Pancreas (tissue), 10 donors: ENCODE results near the gene STPG3. TPM values are rescaled to one million over a fixed set of nuclear protein-coding genes. Genes with fewer than 3 reads are reported as not detected.

Source experiments
- ATAC-seq, 4 donors: fragments of 200-7000 bp; cut with Tn5 transposase; one replicate each; pipeline versions ENCODE4 v1.8.0 to v1.9.1; 2020; ENCODE audit warnings: mild to moderate bottlenecking in 4 of 4, moderate library complexity in 4 of 4
- DNase-seq, 6 donors: peaks; one replicate each; pipeline ENCODE4 v3.0.0-alpha.2; 2020
- FAIRE-seq: peaks from 2 replicates; lab custom pipeline; 2012; peaks lifted over from hg19 to GRCh38; lab: Jason Lieb, UNC
- H3K27ac ChIP-seq, 4 donors: fragments of 200-600 bp; sonication (generic); 1 replicate in 3 of 4; 2 replicates in 1 of 4; pipeline versions ENCODE4 v1.5.0 to v1.8.0; 2020
- H3K27me3 ChIP-seq, 4 donors: fragments of 200-600 bp; one replicate each; pipeline ENCODE4 v1.8.0; 2021
- H3K36me3 ChIP-seq, 3 donors: fragments of 200-600 bp; sonication (generic) in 1 of 3; one replicate each; pipeline versions ENCODE4 v1.5.0 to v1.8.0; 2020 to 2021
- H3K4me1 ChIP-seq, 3 donors: fragments of 200-600 bp; one replicate each; pipeline ENCODE4 v1.8.0; 2021
- H3K4me3 ChIP-seq, 4 donors: fragments of 200-600 bp; sonication (generic) in 2 of 4; one replicate each; pipeline versions ENCODE4 v1.5.0 to v1.8.0; 2020 to 2021
- H3K9me3 ChIP-seq, 4 donors: fragments of 200-600 bp; one replicate each; pipeline ENCODE4 v1.8.0; 2021
- WGBS, 2 donors: extraction: QIAGEN DNeasy Blood & Tissue Kit; methylation state at CpG; one replicate each; pipeline ENCODE4 v1.1.7; 2013; 5-methylcytosine and 5-hydroxymethylcytosine counted together
- intact Hi-C, 3 donors: fragments of 100-400 bp; cut with DNase I; formaldehyde crosslinking; loops; one replicate each; pipeline versions ENCODE4 v1.11.1 to v1.14.2; 2022
- polyA plus RNA-seq, 2 donors: library from polyadenylated mRNA; stranded (reverse); fragments of 200-250 nt; gene quantifications; one replicate each; pipeline ENCODE4 v1.2.3, GENCODE V29; 2013
- total RNA-seq, 6 donors: library from RNA; stranded (reverse); fragmentation: NEBNext Ultra II Directional in 4 of 6; extraction: Animal tissue kit (Norgen Biotek cat#: 25700) in 4 of 6; gene quantifications; one replicate each; pipeline versions ENCODE4 v1.2.1 to v1.2.4, GENCODE V29; 2021 to 2023
- TF ChIP-seq, protein P1 (sequence below), 4 donors: fragments of 200-600 bp; sonication (generic) in 3 of 4; IDR thresholded peaks; one replicate each; pipeline versions ENCODE4 v1.5.0 to v1.8.0; 2021; ENCODE audit warnings: antibody characterized with exemption in 4 of 4
- donor health status: healthy with polysubstance abuse.
- donor health status: DM: no; HTN: no; CAD: no; lungs with moderate emphysema.
- donor health status: DM: no; HTN: no; CAD: no.
- donor health status: control.
- donor health status: control.
- donor health status: Bipolar disorder and iron deficiency.
- donor health status: DM: yes; HTN: yes; CAD: no.
- donor health status: DM: no; HTN: no; CAD: no.
- donor health status: DM: no; HTN: no; CAD: no.
- donor health status: DM: yes; HTN: yes; CAD: no.

Gene STPG3
- total and polyA plus RNA-seq, 8 donors: 0.23 TPM; not detected in 7

- Histone ChIP-seq H3K27ac (no peak overlapping the region), H3K4me3 (no peak overlapping the region), H3K27me3 (no peaks in the 10 kb centered on the region), H3K4me1 (peaks cover 0 to 5% (median 0%) of the 10 kb centered on the region in 3 donors), H3K36me3 (no peaks in the 10 kb centered on the region), H3K9me3 (no peaks in the 10 kb centered on the region)
- WGBS, 2 donors: 91 to 94% methylated on average over 22 of the region's 22 CpGs
- DNase-seq (peak in 1 of 6 donors; percentile 51), ATAC-seq (no peak), FAIRE-seq (no peak)
- intact Hi-C loops: no loop called here
- TF ChIP-seq, protein P1, sequence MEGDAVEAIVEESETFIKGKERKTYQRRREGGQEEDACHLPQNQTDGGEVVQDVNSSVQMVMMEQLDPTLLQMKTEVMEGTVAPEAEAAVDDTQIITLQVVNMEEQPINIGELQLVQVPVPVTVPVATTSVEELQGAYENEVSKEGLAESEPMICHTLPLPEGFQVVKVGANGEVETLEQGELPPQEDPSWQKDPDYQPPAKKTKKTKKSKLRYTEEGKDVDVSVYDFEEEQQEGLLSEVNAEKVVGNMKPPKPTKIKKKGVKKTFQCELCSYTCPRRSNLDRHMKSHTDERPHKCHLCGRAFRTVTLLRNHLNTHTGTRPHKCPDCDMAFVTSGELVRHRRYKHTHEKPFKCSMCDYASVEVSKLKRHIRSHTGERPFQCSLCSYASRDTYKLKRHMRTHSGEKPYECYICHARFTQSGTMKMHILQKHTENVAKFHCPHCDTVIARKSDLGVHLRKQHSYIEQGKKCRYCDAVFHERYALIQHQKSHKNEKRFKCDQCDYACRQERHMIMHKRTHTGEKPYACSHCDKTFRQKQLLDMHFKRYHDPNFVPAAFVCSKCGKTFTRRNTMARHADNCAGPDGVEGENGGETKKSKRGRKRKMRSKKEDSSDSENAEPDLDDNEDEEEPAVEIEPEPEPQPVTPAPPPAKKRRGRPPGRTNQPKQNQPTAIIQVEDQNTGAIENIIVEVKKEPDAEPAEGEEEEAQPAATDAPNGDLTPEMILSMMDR (IDR thresholded peaks at IDR 0.05): no peak
Observed at GRCh38 chr9:137215196-137215986, 35.7 kb upstream of the STPG3 start.

- no peaks in the 10 kb centered on the region for H3K27me3 ChIP-seq
- H3K9me3 ChIP-seq: no peaks in the 10 kb centered on the region
- H3K4me1 ChIP-seq: peaks cover 0 to 5% (median 0%) of the 10 kb centered on the region in 3 donors
- H3K36me3 ChIP-seq: no peaks in the 10 kb centered on the region
- DNase-seq: peak in 1 of 6 donors; percentile 47
- WGBS, 2 donors: 92 to 93% methylated on average over 30 of the region's 30 CpGs
- TF ChIP-seq, protein P1 (IDR thresholded peaks at IDR 0.05): no peak
- intact Hi-C loops: no loop called here
- no peak for FAIRE-seq
- ATAC-seq: no peak
- H3K27ac ChIP-seq: peak overlapping the region in 1 of 4 donors; percentile 73
- peak overlapping the region in 1 of 4 donors; percentile 46 for H3K4me3 ChIP-seq
Observed at GRCh38 chr9:137216188-137216965, 34.7 kb upstream of the STPG3 start.

DNA sequence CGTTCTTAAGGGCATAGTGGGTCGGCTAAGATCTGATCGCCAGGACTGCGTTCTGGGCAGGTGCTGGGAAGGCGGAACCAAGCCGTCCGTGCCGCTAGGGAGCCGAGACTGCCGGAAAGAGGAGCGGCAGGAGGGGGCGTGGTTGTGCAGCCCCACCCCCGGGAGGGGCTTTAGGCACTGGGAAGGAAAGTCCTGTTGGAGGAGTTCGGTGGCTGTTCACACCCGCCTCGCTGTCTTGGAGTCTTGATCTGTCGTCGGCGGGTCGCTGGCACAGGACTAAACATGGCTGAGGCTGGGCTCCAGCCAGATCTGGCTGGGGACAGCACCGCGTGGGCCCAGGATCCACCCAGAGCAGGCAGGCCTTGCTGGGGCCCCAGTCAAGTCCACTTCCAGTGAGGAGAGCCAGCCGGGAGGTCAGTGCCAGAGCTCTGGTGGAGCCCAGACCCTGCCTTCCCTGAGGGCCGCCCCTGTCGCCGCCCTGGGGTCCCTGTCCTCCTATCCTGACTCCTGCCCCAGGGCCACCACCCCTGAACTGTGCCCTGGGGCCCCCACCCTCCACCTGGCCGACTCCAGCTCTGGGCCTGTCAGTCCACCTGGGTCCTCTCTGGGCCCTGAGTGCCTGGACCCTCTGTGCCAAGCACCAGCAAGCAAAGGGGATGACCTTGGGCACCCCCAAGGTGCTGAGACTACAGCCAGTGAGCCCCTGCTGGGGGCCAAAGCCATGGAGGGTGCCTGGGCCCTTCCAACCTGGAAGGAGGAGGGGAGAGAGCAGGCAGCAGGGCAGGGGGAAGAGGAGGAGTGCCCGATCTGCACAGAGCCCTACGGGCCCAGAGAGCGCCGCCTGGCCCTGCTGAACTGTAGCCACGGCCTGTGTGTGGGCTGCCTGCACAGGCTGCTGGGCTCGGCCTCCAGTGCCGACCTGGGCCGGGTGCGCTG lies 33.5 kb upstream of the STPG3 start:
- 41 to 56% methylated on average over 34 to 36 of the region's 36 CpGs for WGBS, 2 donors
- ATAC-seq (peak; percentile 66 to 84 (median 79)), DNase-seq (peak; percentile 84 to 96 (median 90)), FAIRE-seq (no peak)
- Histone ChIP-seq H3K4me3 (peak overlapping the region; percentile 18 to 50 (median 34)), H3K9me3 (no peaks in the 10 kb centered on the region), H3K27me3 (no peaks in the 10 kb centered on the region), H3K36me3 (no peaks in the 10 kb centered on the region), H3K27ac (peak overlapping the region; percentile 70 to 76 (median 72)), H3K4me1 (peaks cover under 1 to 5% (median 2%) of the 10 kb centered on the region in 3 donors)
- intact Hi-C loops: no loop called here
- TF ChIP-seq, protein P1 (IDR thresholded peaks at IDR 0.05): no peak

DNA sequence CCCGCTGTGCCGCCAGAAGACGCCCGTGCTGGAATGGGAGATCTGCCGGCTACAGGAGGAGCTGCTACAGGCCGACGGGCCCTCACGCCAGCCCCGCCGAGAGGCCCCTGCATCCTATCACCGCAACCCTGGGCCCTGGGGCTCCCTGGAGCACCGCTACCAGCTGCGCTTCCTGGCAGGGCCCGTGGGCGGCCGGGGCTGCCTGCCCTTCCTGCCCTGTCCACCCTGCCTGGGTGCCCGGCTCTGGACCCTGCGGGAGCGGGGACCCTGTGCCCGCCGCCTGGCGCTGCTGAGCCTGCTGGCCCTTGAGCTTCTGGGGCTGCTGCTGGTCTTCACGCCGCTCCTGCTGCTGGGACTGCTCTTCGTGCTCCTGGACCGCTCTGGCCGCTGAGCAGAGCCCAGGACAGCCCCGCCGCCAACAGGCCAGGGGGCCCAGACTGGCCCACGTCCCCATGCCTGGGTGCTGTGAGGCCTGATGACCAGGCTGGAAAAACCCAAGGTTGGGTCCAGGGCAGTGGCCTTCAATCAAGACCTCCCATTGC lies 32.8 kb upstream of the STPG3 start:
- intact Hi-C loops: no loop called here
- H3K27ac ChIP-seq: peak overlapping the region; percentile 70 to 76 (median 72)
- peak in 1 of 6 donors; percentile 57 for DNase-seq

More for the DNA sequence above, 32.8 kb upstream of the STPG3 start:
- ATAC-seq: peak in 1 of 4 donors; percentile 6
- TF ChIP-seq, protein P1 (IDR thresholded peaks at IDR 0.05): no peak
- 68 to 71% methylated on average over 18 to 30 of the region's 30 CpGs for WGBS, 2 donors
- Histone ChIP-seq H3K27me3 (no peaks in the 10 kb centered on the region), H3K4me1 (peaks cover 6 to 12% (median 7%) of the 10 kb centered on the region in 3 donors), H3K4me3 (peak overlapping the region; percentile 7 to 50 (median 34)), H3K36me3 (no peaks in the 10 kb centered on the region), H3K9me3 (no peaks in the 10 kb centered on the region)
- no peak for FAIRE-seq
